Islet of Langerhans (tissue), 1 donor: ENCODE results near the gene HHAT.
"Not testable (repeated sequence)": the region's sequence is repeated elsewhere in the genome, so short reads cannot be mapped to it uniquely, and the experiment has no call there.

Experiments used
- FAIRE-seq: peaks from one replicate; lab custom pipeline; 2011; peaks lifted over from hg19 to GRCh38; lab: Jason Lieb, UNC

The HHAT gene

GRCh38 chr1:210650403-210650802 is 321.7 kb downstream of the HHAT start:
- no peak for FAIRE-seq

DNA sequence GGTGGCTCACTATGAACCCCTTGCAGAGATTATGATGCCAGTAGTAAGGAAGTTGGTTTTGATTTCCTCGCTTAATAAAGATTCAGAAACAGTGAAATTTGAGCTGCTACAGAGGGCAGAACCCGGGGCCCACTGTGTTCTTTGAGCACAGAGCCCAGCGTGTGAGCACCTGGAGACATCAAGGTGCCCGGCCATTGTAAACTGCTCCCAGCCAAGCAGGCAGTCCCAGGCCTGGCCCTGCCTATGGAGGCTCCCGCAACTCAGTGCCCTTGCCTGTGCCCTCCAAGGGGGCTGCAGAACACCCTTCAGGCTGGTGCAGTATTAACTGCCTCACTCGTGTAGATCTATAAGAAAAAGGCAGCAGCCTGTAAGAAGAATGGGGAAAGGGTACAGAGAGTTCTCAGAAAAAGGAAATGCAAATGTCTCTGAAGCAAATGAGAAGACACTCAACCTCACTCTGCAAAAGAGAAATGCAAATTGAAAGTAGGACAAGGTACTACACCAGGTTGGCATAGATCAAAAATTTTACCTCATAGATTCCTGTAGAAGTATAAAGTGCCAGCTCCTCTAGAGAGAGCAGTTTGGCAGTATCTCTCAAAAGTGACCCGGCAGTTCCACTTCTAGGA is 323.7 kb downstream of the HHAT start:
- FAIRE-seq, result no peak

GRCh38 chr1:210653771-210654170 is 325.1 kb downstream of the HHAT start:
- FAIRE-seq, result no peak

DNA sequence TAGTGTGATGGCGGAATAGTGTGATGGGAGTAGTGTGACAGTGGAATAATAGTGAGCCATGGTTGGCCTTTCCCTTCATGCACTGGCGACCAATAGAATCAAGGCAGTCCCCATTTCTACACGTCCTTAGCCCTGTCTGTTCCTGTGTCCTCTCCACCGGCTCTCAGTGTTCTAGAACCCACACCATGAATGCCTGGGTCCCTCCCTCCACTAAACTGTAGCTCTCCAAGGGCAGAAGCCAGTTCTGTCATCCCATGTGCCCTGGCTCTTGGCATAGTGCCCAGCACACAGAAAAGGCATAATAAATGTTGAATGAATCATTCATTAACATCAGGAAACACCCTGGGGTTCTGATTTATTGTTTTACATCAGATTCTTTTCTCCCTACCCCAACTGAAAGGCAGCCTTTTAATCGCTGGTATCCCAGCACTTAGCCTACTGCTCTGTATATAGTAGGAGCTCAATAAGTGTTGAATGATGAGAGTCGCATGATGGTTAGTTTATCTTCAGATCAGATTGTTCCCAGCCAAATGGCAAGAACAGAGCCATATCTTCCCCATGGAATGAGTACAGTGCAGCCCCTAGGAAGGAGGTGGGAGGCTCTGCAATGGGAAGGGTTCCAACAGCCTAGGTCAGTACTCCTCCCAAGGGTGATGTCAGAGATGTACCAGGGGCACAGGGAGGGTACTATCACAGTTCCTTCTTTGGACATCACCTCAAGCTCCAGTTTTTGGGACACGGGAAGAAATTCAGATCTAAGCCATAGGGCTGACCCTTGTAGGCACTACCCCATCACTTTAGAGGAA is 325.7 kb downstream of the HHAT start:
- FAIRE-seq, result no peak

DNA sequence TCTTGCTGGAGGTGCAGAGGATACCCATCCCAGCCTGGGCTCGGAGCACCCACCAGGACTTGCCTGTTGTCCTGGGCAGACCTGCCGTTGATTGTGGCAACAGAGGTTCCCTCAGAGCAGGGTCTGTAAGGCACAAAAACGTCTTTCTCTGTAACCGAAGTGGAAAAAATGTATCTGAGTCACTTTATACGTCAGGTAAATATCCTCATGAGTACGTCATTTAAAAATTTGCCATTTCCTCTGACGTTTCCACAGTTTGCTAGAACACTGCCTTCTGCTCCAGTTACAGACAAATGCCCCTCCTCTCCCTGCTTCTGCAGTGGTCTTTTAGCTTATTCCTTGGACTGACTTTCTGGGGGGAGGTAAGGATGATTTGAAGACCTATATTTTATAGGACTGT is 326.8 kb downstream of the HHAT start:
- no peak for FAIRE-seq

DNA sequence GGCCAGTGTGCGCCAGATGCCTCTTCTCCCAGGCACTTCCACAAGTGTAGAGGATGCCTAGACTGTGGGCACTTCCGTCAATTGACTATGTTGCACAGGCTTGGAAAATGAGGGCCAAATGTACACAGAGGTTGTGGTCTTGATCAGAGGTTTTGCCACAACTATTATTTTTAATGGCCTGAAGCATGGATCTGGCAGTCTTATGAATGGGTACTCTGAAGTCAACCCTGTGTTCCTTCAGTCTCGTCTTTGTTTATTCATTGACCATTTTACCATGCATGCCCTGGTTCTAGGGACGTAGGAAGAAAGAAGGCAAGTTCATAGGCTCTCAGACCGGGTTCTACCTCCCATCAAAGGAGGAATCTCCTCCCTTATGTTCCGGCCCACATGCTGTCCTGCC is 329.1 kb downstream of the HHAT start:
- FAIRE-seq, result no peak

- not testable (repeated sequence) for FAIRE-seq
Measured at GRCh38 chr1:210661520-210661919, 332.8 kb downstream of the HHAT start.

DNA sequence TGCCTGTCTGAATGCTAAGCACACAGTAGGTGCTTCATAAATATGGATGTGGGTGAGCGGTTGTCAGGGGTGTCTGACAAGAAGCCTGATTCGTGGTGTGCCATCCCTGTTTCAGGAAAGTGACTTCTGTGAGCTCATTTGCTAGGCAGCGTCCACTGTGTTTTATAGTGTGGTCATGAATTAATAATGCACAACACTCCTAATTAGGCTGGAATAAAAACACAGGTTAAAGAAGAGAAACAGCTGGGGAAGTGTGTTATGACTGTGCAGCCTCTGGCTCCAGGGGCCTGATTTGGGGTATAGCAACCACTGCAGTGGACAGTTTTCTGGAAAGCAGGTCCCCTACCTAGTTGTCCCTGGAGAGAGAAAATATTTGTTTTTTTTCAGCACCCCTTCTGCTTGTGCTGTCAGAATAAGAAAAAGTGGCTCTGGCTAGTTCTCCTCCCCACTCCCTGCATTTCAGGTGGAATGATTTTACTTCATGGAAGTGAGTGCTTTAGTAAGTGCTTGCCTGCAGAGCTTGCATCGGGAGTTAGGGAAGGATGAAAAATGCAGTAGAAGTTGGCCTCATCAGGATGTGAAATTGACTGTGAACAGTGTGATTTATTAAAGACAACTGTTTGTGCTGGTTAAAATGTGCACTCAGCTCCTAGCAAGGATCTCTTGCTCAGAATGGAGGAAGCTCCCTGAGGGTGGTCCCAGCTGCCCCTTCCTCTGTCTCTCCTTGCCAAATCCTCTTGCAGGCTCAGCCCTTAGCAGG is 333.8 kb downstream of the HHAT start:
- FAIRE-seq, result no peak

DNA sequence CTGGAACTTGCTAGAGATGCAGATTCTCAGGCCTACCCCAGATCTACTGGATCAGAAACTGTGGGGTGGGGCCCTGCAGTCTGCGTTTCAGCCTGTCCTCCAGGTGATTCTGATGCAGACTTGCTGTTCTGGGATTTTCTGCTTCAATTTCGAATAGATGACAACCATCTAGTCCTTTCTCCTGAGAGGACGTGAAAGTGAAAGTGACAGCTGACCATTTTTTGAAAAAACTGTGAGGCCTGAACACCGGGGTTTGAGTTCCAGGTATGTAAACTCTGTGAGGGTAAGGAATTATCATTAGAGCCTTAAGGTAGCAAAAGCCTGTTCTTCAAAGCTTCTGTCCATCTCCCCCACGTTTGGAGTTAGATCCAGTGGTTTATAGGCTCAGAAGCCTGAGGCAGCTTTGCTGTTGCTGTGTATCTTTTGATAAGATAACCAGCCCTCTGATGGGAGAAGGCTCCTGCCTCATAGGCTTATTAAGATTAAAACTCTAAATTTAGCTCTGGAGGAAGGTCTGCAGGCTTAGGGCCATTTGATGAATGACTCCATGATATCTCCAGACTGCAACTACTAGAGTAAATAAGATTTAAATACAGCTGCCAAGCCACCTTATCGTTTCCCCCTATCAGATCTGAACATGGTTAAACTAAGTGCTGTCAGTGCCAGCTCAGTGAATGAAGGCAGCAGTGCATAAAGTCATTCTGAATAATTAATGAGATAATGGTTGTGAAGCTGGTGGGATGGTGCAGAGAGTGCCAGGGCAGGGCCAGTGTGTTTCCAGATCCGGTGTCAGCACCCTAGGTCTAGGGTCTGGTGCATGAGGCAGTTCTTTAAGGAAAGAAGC is 335.2 kb downstream of the HHAT start:
- FAIRE-seq, result no peak

GRCh38 chr1:210669951-210670350 is 341.2 kb downstream of the HHAT start:
- no peak for FAIRE-seq

DNA sequence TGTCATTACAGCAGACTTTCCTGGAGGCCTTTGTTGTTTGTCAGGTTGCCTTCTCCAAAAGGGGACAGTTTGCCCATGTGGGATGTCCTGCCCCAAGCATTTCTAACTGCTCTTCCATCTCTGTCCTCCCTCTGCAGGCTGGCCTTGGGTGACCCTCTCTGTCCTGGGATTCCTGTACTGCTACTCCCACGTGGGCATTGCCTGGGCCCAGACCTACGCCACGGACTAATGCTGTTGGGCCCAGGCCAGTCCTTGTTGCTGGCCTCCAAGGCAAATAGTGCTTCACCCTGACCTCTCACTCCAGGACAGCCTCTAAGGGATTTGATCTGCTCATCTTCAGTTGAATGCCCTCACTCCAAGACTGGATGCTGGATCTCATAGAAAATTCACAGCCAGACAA is 345.4 kb downstream of the HHAT start:
- FAIRE-seq, result no peak

DNA sequence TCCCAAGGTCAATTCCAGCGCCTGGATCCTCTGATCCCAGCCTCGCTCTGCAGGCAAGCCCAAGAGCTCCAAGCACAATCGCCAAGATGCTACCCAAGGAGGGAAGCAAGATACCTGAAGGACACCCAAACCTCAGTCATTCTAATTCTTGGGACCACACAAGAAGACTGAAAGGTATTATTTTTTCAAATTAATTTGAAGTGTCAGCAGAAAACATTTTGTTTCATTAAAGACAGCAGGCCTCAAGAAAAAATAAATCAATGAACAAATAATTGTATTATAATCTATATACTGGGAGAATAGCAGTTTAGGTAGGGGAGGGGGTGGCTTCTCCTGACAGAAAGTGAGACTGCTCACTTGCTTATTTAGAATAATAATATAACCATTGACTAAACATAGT is 347.8 kb downstream of the HHAT start:
- FAIRE-seq, result no peak

GRCh38 chr1:210677533-210677932 is 348.8 kb downstream of the HHAT start:
- FAIRE-seq, result no peak

DNA sequence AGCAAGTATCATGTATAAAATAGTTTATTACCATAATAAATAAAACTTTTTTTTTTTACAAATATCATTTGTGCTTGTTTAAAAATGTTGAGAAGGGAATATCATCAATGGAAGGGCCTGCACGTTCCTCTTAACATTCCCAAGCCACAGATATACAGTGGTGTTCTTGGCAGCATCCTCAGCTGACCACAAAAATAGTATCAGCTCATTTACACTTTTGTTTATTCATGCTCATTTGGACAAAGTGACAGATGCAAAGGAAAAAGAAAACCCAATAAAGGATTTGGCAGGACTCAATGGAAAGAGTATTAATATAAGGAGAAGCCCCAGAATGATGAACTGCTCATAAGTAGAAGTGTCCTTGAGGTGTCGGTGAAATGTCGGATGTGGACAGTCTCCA is 349.6 kb downstream of the HHAT start:
- FAIRE-seq, result no peak

- no peak for FAIRE-seq
Measured at GRCh38 chr1:210681158-210681557, 352.5 kb downstream of the HHAT start.

DNA sequence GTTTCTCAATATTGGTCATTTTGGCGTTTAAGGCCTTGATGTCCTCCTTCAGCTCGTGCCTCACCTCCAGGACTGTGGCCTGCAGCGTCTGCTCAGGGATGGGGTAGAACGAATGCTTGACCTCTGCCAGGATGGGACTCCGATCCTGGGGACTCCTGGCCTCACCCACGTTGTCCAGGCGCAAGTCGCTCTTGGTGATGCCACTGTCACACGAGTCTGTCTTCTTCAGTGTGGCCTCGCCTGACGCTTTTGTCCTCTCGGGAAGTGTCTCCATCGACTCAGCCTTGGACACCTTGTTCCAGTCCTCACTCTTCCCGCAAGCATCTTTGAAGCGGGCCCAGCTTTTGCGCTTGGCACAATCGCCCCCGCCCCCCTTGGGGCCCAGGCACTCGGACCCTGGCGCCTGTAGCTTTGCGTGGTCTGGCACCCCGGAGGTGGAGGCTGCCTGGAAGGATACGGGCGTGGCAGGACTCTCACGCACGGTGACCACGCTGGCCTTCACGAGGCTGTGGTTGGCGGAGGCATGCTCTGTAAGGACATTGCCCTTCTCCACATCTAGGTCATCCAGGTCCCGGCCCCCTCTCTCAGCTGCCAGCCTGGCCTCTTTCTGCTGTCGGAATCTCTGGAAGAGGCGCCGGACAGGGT is 354.8 kb downstream of the HHAT start:
- FAIRE-seq, result no peak

- no peak for FAIRE-seq
Measured at GRCh38 chr1:210684466-210685294, 356.0 kb downstream of the HHAT start.

DNA sequence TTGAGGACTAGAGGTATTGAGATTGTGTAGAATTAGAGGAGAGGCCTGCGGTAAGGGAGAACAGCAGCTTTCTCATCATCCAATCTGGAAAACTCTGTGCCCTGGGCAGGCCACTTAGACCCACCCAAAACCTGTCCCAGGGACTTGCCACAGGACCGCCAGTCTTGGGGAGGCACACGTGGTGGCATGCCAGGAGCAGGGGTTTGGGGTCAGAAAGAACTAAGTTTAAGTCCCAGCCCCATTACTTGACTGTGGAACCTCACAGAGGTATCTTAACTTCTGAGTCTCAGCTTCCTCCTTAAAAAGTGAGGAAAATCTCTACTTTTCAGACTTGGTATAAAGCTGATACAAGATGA is 356.6 kb downstream of the HHAT start:
- no peak for FAIRE-seq

DNA sequence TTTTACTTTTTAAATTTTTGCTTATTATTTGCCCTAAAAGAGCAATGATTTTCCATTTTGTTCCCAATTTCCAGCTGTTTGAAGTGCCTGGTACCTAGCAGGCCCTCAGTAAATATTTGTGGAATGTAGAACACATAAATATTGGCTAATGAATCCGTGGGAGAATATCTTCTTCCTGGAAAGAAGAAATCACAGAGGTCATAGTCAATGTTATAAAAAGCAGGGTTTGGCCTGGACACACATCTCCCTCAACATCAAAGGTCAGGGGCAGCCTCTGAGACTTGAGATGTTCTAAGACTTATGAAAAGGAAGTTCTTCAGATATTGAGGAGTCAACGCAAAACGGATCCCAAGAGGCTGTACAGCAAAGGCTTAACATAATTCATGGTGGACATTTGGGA is 358.1 kb downstream of the HHAT start:
- FAIRE-seq, result no peak

DNA sequence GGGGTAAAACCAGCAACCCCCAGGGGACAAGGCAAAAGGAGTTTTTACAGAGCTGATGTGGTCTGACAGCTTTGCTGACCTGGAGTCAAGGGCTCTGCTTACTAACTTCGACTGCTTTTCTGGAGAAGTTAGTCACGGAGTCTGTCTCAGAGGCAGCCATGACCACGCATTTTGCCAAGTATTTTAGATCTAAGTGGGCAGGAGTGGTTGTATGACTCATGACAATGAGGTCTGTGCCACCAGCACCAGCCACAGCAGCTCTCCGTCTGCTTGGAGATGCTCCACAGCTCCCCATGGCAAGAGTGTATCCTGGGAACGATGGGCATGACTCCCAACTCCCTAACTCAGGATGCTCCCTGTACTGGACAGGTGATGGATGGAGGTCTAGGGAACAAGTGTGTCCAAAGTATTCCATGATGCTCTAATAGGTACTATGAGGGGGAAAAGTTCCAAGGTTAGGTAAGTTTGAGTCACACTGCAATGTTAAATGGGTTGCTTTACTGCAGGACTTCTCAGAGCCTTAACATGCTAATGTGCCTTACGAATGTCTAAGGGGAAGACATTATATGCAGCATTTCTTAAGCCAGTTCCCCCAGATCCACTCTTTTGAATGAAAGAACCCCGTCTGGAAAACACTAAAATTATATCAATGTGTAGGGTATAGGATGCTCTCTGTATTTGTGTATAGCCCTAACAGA is 359.0 kb downstream of the HHAT start:
- no peak for FAIRE-seq
